PC-3 (cell line): Measurements from ENCODE around the gene SPATA9. TPM values are rescaled to one million over a fixed set of nuclear protein-coding genes. Genes with fewer than 3 reads are reported as not detected.
A peak's percentile ranks its signal among the peaks of the same experiment; 100 is the strongest.
"Not testable (repeated sequence)": the region's sequence is repeated elsewhere in the genome, so short reads cannot be mapped to it uniquely, and the experiment has no call there.

Experiments used
- ATAC-seq: fragments of 200-7000 bp; cut with Tn5 transposase; 2 replicates; pipeline ENCODE4 v1.9.1; 2020; ENCODE audit warnings: mild to moderate bottlenecking, moderate library complexity
- BruUV-seq: library from RNA; stranded (reverse); fragments of 400-500 nt; replicated peaks from 2 replicates; lab custom pipeline; 2021; lab: Mats Ljungman, UMichigan
- CTCF ChIA-PET: fragments of 300-600 bp; sonication (Branson Sonifier 250); formaldehyde crosslinking; loops from one replicate; lab custom pipeline; 2022; ENCODE audit warnings: antibody characterized with exemption; lab: Charles Lee
- POLR2A ChIA-PET: fragments of 300-600 bp; sonication (Branson Sonifier 250); formaldehyde crosslinking; loops from one replicate; lab custom pipeline; 2022; ENCODE audit warnings: antibody characterized with exemption; ENCODE audit not compliant: unreplicated experiment; lab: Charles Lee
- DNase-seq: peaks from one replicate; pipeline ENCODE4 v3.0.0-alpha.2; 2015
- H2AFZ ChIP-seq: fragments of 300-600 bp; sonication (generic); 2 replicates; pipeline ENCODE4 v1.6.0; 2016; ENCODE audit warnings: antibody characterized with exemption, low read length
- H3F3A ChIP-seq: fragments of 300-600 bp; sonication (generic); one replicate; pipeline ENCODE4 v1.6.0; 2017; ENCODE audit warnings: antibody characterized with exemption, low read length, control low read depth, mild to moderate bottlenecking; ENCODE audit not compliant: unreplicated experiment
- H3K27ac ChIP-seq: fragments of 300-600 bp; sonication (generic); 2 replicates; pipeline ENCODE4 v1.5.1; 2016; ENCODE audit warnings: mild to moderate bottlenecking, low read length
- H3K27me3 ChIP-seq: fragments of 300-600 bp; sonication (generic); 2 replicates; pipeline ENCODE4 v1.6.1; 2016; ENCODE audit warnings: low read length, mixed read lengths
- H3K36me3 ChIP-seq: fragments of 300-600 bp; sonication (generic); 2 replicates; pipeline ENCODE4 v1.6.1; 2016; ENCODE audit warnings: low read depth, mixed run types, low read length, mixed read lengths
- H3K4me1 ChIP-seq: fragments of 300-600 bp; sonication (generic); 2 replicates; pipeline ENCODE4 v1.5.1; 2016; ENCODE audit warnings: low read length; ENCODE audit not compliant: insufficient read depth
- H3K4me2 ChIP-seq: fragments of 300-600 bp; sonication (generic); 2 replicates; pipeline ENCODE4 v1.6.0; 2016; ENCODE audit warnings: low read length
- H3K4me3 ChIP-seq: fragments of 300-600 bp; sonication (generic); 2 replicates; pipeline ENCODE4 v1.5.1; 2016; ENCODE audit warnings: mild to moderate bottlenecking, low read length, mixed read lengths
- H3K79me2 ChIP-seq: fragments of 300-600 bp; sonication (generic); 2 replicates; pipeline ENCODE4 v1.6.1; 2017; ENCODE audit warnings: low read length, mixed read lengths
- H3K9ac ChIP-seq: fragments of 300-600 bp; sonication (generic); 2 replicates; pipeline ENCODE4 v1.6.0; 2016; ENCODE audit warnings: mild to moderate bottlenecking, low read length
- H3K9me2 ChIP-seq: fragments of 300-600 bp; sonication (generic); replicated peaks from 2 replicates; pipeline ENCODE4 v1.6.1; 2016; ENCODE audit warnings: mixed run types, low read length, mixed read lengths
- H3K9me3 ChIP-seq: fragments of 300-600 bp; sonication (generic); 2 replicates; pipeline ENCODE4 v1.6.1; 2016; ENCODE audit warnings: low read length, mixed read lengths
- H4K20me1 ChIP-seq: fragments of 300-600 bp; sonication (generic); 2 replicates; pipeline ENCODE4 v1.6.1; 2016; ENCODE audit warnings: low read length, mixed read lengths
- EZH2 ChIP-seq: fragments of 300-600 bp; sonication (generic); IDR thresholded peaks from one replicate; pipeline ENCODE4 v1.6.1; 2017; ENCODE audit warnings: antibody characterized with exemption, mild to moderate bottlenecking, low read length; ENCODE audit not compliant: unreplicated experiment
- EZH2phosphoT487 ChIP-seq: fragments of 300-600 bp; sonication (generic); IDR thresholded peaks from 2 replicates; pipeline ENCODE4 v1.6.1; 2018; ENCODE audit warnings: mild to moderate bottlenecking, antibody characterized with exemption, low read length, borderline replicate concordance
- intact Hi-C: fragments of 100-400 bp; cut with micrococcal nuclease; formaldehyde crosslinking; loops from 2 replicates; pipeline ENCODE4 v1.9.0; 2023
- total RNA-seq: library from RNA; depleted of rRNA; stranded (reverse); fragments of >200 nt; gene quantifications from 2 replicates; pipeline ENCODE4 v1.2.3, GENCODE V29; 2014
- TF ChIP-seq, protein P1 (sequence below): fragments of 300-600 bp; sonication (generic); conservative IDR thresholded peaks from 2 replicates; pipeline ENCODE4 v1.5.1; 2017; ENCODE audit warnings: antibody characterized with exemption, low read depth, mild to moderate bottlenecking, low read length

SPATA9 gene
- total RNA-seq, 1 experiment from 2014 or later = not detected

DNA sequence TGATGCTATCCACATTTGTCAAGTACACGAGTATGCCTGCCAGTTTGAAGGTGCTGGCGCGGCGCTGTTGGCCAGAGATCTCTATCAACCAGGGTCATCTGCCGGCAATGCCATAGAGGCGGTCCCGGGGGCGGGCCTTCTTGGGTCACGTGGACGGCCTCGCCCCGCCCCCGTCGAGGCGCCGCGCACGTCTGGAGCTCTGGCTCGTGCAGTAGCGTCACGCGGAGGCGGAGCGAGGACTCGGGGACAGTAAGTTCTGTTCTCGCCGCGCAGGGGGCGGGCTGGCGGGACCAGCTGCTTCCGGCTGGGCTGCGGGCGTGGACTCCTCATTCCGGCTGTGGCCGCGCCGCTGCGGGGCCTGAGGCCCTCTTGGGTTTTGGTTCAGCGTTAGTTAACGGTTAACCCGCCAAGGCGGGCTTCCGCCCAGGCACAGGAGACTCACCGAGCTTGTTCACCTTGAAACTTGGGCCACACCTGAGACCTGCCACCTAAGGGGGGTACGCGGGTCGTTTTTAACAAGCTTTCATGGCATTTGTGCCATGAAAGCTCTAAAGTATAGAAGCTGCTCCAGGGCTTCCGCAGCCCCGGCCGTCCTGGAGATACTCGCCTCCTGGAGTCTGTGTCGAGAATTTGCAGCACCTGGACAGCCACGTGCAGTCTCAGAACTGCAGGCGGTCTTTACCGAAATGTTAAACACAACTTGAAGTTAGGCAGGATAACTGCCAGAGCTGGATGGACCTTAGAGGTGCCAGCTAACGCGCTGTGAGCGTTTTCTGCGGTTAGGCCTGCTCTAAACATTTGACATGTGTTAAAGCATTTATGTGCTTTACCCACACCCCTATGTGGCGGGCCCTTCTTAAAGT, 36.0 kb downstream of the SPATA9 start, which contains the start of gene RFESD:
Gene RFESD, plus strand, starts transcription at position 209 of the 863 bp plus-strand sequence. CDS start 5,495 bp downstream, outside the sequence.
- peak within 1 kb of the TSS; percentile 91 for H2AFZ ChIP-seq
- H3F3A ChIP-seq = no peaks in the 10 kb centered on the region
- peak within 1 kb of the TSS; percentile 94 for H3K4me2 ChIP-seq
- no peaks in the 10 kb centered on the region for H3K9me3 ChIP-seq
- H3K79me2 ChIP-seq = no peaks in the 10 kb centered on the region
- peaks cover 12% of the 10 kb centered on the region for H3K4me1 ChIP-seq
- ATAC-seq (peak; percentile 95), DNase-seq (peak; percentile 98)
- H3K9ac ChIP-seq = peak within 1 kb of the TSS; percentile 78
- H3K27ac ChIP-seq = peak within 1 kb of the TSS; percentile 64
- no peaks in the 10 kb centered on the region for H4K20me1 ChIP-seq
- H3K4me3 ChIP-seq = peak within 1 kb of the TSS; percentile 74
- TF ChIP-seq EZH2 = no peak
- TF ChIP-seq EZH2phosphoT487 = no peak
- TF ChIP-seq, protein P1, sequence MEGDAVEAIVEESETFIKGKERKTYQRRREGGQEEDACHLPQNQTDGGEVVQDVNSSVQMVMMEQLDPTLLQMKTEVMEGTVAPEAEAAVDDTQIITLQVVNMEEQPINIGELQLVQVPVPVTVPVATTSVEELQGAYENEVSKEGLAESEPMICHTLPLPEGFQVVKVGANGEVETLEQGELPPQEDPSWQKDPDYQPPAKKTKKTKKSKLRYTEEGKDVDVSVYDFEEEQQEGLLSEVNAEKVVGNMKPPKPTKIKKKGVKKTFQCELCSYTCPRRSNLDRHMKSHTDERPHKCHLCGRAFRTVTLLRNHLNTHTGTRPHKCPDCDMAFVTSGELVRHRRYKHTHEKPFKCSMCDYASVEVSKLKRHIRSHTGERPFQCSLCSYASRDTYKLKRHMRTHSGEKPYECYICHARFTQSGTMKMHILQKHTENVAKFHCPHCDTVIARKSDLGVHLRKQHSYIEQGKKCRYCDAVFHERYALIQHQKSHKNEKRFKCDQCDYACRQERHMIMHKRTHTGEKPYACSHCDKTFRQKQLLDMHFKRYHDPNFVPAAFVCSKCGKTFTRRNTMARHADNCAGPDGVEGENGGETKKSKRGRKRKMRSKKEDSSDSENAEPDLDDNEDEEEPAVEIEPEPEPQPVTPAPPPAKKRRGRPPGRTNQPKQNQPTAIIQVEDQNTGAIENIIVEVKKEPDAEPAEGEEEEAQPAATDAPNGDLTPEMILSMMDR = peak; percentile 22; the same call in 1 of the 2 replicates
- H3K27me3 ChIP-seq = no peaks in the 10 kb centered on the region
- ChIA-PET CTCF (interaction anchor here (0.5 to 1.0 kb wide), 7 partner anchors 24 to 608 kb away, joined by 3 to 5 read pairs (median 4); no protein-coding TSS in a partner anchor), POLR2A (interaction anchor here (0.6 kb wide), 4 partner anchors 20 to 175 kb away, joined by 3 to 17 read pairs (median 8); no protein-coding TSS in a partner anchor)
- intact Hi-C loops = loop anchor here (1.0 to 2.0 kb wide), 2 partner anchors 18 to 91 kb away; partner anchors contain the start of gene ARSK
- H3K9me2 ChIP-seq = no peaks in the 10 kb centered on the region
- BruUV-seq = TSS peak; percentile 90
- H3K36me3 ChIP-seq = no peaks in the 10 kb centered on the region

DNA sequence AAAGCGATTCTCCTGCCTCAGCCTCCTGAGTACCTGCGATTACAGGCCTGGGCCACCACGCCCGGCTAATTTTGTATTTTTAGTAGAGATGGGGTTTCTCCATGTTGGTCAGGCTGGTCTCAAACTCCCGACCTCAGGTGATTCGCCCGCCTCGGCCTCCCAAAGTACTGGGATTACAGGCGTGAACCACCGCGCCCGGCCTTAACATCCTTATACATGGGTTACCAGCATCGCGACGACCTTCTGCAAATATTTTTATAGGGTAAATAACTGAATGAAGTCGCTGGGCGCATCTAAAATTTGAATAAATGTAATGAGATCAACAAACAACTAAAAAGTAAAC, 36.6 kb downstream of the SPATA9 start:
- H3K4me2 ChIP-seq = peak overlapping the region; percentile 94
- H3K4me1 ChIP-seq = peaks cover 12% of the 10 kb centered on the region
- ChIA-PET CTCF (interaction anchor here (0.5 to 1.0 kb wide), 2 partner anchors 89 to 208 kb away, joined by 4 to 5 read pairs; no protein-coding TSS in a partner anchor), POLR2A (interaction anchor here (0.6 kb wide), 1 partner anchor 27 kb away, joined by 3 read pairs; no protein-coding TSS in a partner anchor)
- intact Hi-C loops = loop anchor here (1.0 to 2.0 kb wide), 2 partner anchors 19 to 91 kb away; partner anchors contain the start of gene ARSK
- BruUV-seq = TSS peak; percentile 78
- H3K79me2 ChIP-seq, H4K20me1 ChIP-seq, H3K27ac ChIP-seq, H3K27me3 ChIP-seq, H3K9me3 ChIP-seq, H3F3A ChIP-seq, H3K9ac ChIP-seq, H3K36me3 ChIP-seq, H3K9me2 ChIP-seq, ATAC-seq, DNase-seq: not testable (repeated sequence)
- peak overlapping the region; percentile 91 for H2AFZ ChIP-seq
- peak overlapping the region; percentile 74; the same call in 1 of the 2 replicates for H3K4me3 ChIP-seq

DNA sequence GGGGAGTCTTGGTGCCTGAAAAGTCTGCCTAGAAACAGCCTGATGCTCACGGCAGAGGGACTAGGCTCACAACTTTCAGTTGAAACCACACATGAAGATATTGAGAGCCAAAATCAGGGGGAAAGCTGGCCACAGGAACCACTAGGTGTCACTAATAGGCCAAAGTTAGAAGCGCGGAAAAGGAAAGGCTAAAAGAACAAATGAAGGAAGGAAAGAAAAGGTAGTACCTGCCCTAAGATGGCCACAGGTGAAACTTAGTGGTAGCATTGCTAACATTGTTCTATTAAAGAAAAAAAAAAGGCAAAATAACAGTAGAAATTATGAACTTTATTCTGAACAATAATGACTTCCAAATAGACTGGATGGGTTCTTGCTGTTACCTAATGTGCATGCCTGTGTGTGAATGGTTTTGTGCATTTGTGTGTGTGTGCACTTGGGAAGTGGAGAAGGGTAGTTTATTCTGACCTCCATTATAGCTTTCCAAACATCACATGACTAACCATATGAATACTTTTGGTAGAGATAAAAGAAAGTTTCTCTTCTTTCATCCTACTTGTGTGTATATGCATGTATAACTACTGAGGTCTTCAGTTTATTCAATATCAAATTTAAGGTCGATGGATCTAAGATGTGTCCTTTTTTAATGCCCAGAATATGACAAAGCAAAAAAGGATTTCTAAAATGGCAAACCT, 38.3 kb downstream of the SPATA9 start:
- Histone ChIP-seq H3K27ac (no peak overlapping the region), H3F3A (no peaks in the 10 kb centered on the region), H3K4me1 (peaks cover 12% of the 10 kb centered on the region), H3K9me2 (no peaks in the 10 kb centered on the region), H3K79me2 (no peaks in the 10 kb centered on the region), H2AFZ (peak overlapping the region; percentile 81), H3K27me3 (no peaks in the 10 kb centered on the region), H3K4me2 (peak overlapping the region; percentile 58), H3K4me3 (no peak overlapping the region), H4K20me1 (no peaks in the 10 kb centered on the region), H3K9ac (0 out of 2 replicates have a peak overlapping the region, but pooled peaks have one; percentile 2), H3K36me3 (no peaks in the 10 kb centered on the region), H3K9me3 (no peaks in the 10 kb centered on the region)
- ChIA-PET CTCF (no interaction called here), POLR2A (no interaction called here)
- intact Hi-C loops = loop anchor here (1.0 kb wide), 2 partner anchors 137 to 203 kb away; no protein-coding TSS in a partner anchor
- TF ChIP-seq EZH2 = no peak
- TF ChIP-seq, protein P1 = peak; percentile 95
- peak; percentile 78 for DNase-seq
- ATAC-seq = peak; percentile 10
- no TSS peak for BruUV-seq
